Measurements from ENCODE around the gene ELMO1.

Gene ELMO1

GRCh38 chr7:36910401-36910800, 538.3 kb downstream of the ELMO1 start:
- no peak for DNase-seq (ENCODE audit: low spot score)

GRCh38 chr7:36906956-36907635, 541.6 kb downstream of the ELMO1 start:
- no peak for DNase-seq (ENCODE audit: low spot score)

GRCh38 chr7:36906448-36906847, 542.2 kb downstream of the ELMO1 start:
- DNase-seq (ENCODE audit: low spot score) = no peak

- no peak for DNase-seq (ENCODE audit: low spot score)
Observed at GRCh38 chr7:36905841-36906240, 542.8 kb downstream of the ELMO1 start.

- no peak for DNase-seq (ENCODE audit: low spot score)
Observed at GRCh38 chr7:36904802-36905201, 543.9 kb downstream of the ELMO1 start.

GRCh38 chr7:36904101-36904500, 544.6 kb downstream of the ELMO1 start:
- no peak for DNase-seq (ENCODE audit: low spot score)

GRCh38 chr7:36900988-36901710, 547.5 kb downstream of the ELMO1 start:
- no peak for DNase-seq (ENCODE audit: low spot score)

- DNase-seq (ENCODE audit: low spot score) = no peak
Observed at GRCh38 chr7:36898186-36898585, 550.5 kb downstream of the ELMO1 start.

- no peak for DNase-seq (ENCODE audit: low spot score)
Observed at GRCh38 chr7:36896956-36897590, 551.6 kb downstream of the ELMO1 start.

GRCh38 chr7:36896418-36896817, 552.2 kb downstream of the ELMO1 start:
- DNase-seq (ENCODE audit: low spot score) = no peak

- peak; percentile 6 for DNase-seq (ENCODE audit: low spot score)
Observed at GRCh38 chr7:36895192-36895591, 553.5 kb downstream of the ELMO1 start.

- no peak for DNase-seq (ENCODE audit: low spot score)
Observed at GRCh38 chr7:36894190-36894589, 554.5 kb downstream of the ELMO1 start.

- no peak for DNase-seq (ENCODE audit: low spot score)
Observed at GRCh38 chr7:36889182-36889581, 559.5 kb downstream of the ELMO1 start.

- no peak for DNase-seq (ENCODE audit: low spot score)
Observed at GRCh38 chr7:36887969-36888368, 560.7 kb downstream of the ELMO1 start.

GRCh38 chr7:36887233-36887632, 561.4 kb downstream of the ELMO1 start:
- no peak for DNase-seq (ENCODE audit: low spot score)

- DNase-seq (ENCODE audit: low spot score) = no peak
Observed at GRCh38 chr7:36884910-36885309, 563.8 kb downstream of the ELMO1 start.

- no peak for DNase-seq (ENCODE audit: low spot score)
Observed at GRCh38 chr7:36884351-36884750, 564.3 kb downstream of the ELMO1 start.

- DNase-seq (ENCODE audit: low spot score) = no peak
Observed at GRCh38 chr7:36881233-36881874, 567.3 kb downstream of the ELMO1 start.

- DNase-seq (ENCODE audit: low spot score) = no peak
Observed at GRCh38 chr7:36880108-36880507, 568.6 kb downstream of the ELMO1 start.

- DNase-seq (ENCODE audit: low spot score) = no peak
Observed at GRCh38 chr7:36879021-36879420, 569.6 kb downstream of the ELMO1 start.

- no peak for DNase-seq (ENCODE audit: low spot score)
Observed at GRCh38 chr7:36878288-36878687, 570.4 kb downstream of the ELMO1 start.

GRCh38 chr7:36875794-36876193, 572.9 kb downstream of the ELMO1 start:
- DNase-seq (ENCODE audit: low spot score) = no peak

- DNase-seq (ENCODE audit: low spot score) = no peak
Observed at GRCh38 chr7:36874041-36874440, 574.6 kb downstream of the ELMO1 start.

All from RKO (cell line).